Trophoblast cell (in vitro differentiated cells and primary cell): ENCODE measurements around the gene PSORS1C1.

Source experiments
- DNase-seq, 2 donors: peaks; one replicate each; pipeline ENCODE4 v3.0.0-alpha.2; 2016
- H2AFZ ChIP-seq: 2 replicates; pipeline ENCODE4 v1.6.1; 2013; ENCODE audit warnings: low read length, moderate library complexity, mild to moderate bottlenecking; ENCODE audit not compliant: insufficient read depth, poor library complexity
- H2AK5ac ChIP-seq: 2 replicates; pipeline ENCODE4 v1.6.1; 2013; ENCODE audit warnings: mild to moderate bottlenecking, low read length
- H2BK120ac ChIP-seq: 2 replicates; pipeline ENCODE4 v1.6.1; 2013; ENCODE audit warnings: low read length, mild to moderate bottlenecking, moderate library complexity; ENCODE audit not compliant: insufficient read depth, poor library complexity
- H2BK12ac ChIP-seq: 2 replicates; pipeline ENCODE4 v1.6.1; 2013; ENCODE audit warnings: mild to moderate bottlenecking, low read length, moderate library complexity
- H2BK5ac ChIP-seq: 2 replicates; pipeline ENCODE4 v1.6.1; 2013; ENCODE audit warnings: low read length, low read depth, moderate library complexity, mild to moderate bottlenecking; ENCODE audit not compliant: poor library complexity
- H3K14ac ChIP-seq: 2 replicates; pipeline ENCODE4 v1.6.1; 2013; ENCODE audit warnings: mild to moderate bottlenecking, low read length
- H3K18ac ChIP-seq: 2 replicates; pipeline ENCODE4 v1.6.1; 2013; ENCODE audit warnings: mild to moderate bottlenecking, low read length
- H3K23ac ChIP-seq: 2 replicates; pipeline ENCODE4 v1.6.1; 2013; ENCODE audit warnings: low read length
- H3K27ac ChIP-seq: 2 replicates; pipeline ENCODE4 v1.5.1; 2013; ENCODE audit warnings: low read depth, mild to moderate bottlenecking, inconsistent platforms, low read length, moderate library complexity
- H3K27me3 ChIP-seq: 2 replicates; pipeline ENCODE4 v1.6.1; 2013; ENCODE audit warnings: inconsistent platforms, mild to moderate bottlenecking, low read length, moderate library complexity; ENCODE audit not compliant: insufficient read depth
- H3K36me3 ChIP-seq, 2 experiments: 1 replicate in 1 of 2; 2 replicates in 1 of 2; pipeline ENCODE4 v1.6.1; 2013; ENCODE audit warnings: low read length in 2 of 2, mild to moderate bottlenecking in 2 of 2, moderate library complexity in 1 of 2; ENCODE audit not compliant: insufficient read depth in 2 of 2, control insufficient read depth in 1 of 2
- H3K4ac ChIP-seq: 2 replicates; pipeline ENCODE4 v1.6.1; 2013; ENCODE audit warnings: low read depth, mild to moderate bottlenecking, low read length, moderate library complexity
- H3K4me1 ChIP-seq, 2 experiments: 1 replicate in 1 of 2; 2 replicates in 1 of 2; pipeline ENCODE4 v1.6.1; 2013; ENCODE audit warnings: low read length in 2 of 2, mild to moderate bottlenecking in 2 of 2, moderate library complexity in 1 of 2; ENCODE audit not compliant: insufficient read depth in 2 of 2, control insufficient read depth in 1 of 2
- H3K4me2 ChIP-seq: 2 replicates; pipeline ENCODE4 v1.6.1; 2013; ENCODE audit warnings: inconsistent platforms, mild to moderate bottlenecking, low read length, moderate library complexity
- H3K4me3 ChIP-seq: 2 replicates; pipeline ENCODE4 v1.5.1; 2013; ENCODE audit warnings: mild to moderate bottlenecking, low read depth, low read length, inconsistent platforms
- H3K79me1 ChIP-seq: one replicate; pipeline ENCODE4 v1.6.1; 2013; ENCODE audit warnings: low read length
- H3K79me2 ChIP-seq: 2 replicates; pipeline ENCODE4 v1.6.1; 2013; ENCODE audit warnings: low read length, mild to moderate bottlenecking; ENCODE audit not compliant: control insufficient read depth, insufficient read depth, poor library complexity
- H3K9ac ChIP-seq: 2 replicates; pipeline ENCODE4 v1.6.1; 2013; ENCODE audit warnings: mild to moderate bottlenecking, low read length
- H3K9me3 ChIP-seq: 2 replicates; pipeline ENCODE4 v1.6.1; 2013; ENCODE audit warnings: low read depth, mild to moderate bottlenecking, control low read depth, inconsistent platforms, low read length; ENCODE audit not compliant: insufficient read depth
- H4K12ac ChIP-seq: 2 replicates; pipeline ENCODE4 v1.6.1; 2013; ENCODE audit warnings: low read depth, mild to moderate bottlenecking, low read length, moderate library complexity
- H4K8ac ChIP-seq: 2 replicates; pipeline ENCODE4 v1.6.1; 2013; ENCODE audit warnings: low read depth, mild to moderate bottlenecking, low read length, moderate library complexity
- H4K91ac ChIP-seq: one replicate; pipeline ENCODE4 v1.6.1; 2013; ENCODE audit warnings: low read depth, mild to moderate bottlenecking, low read length, moderate library complexity
- WGBS: extraction: QIAGEN DNeasy Blood & Tissue Kit; methylation state at CpG from one replicate; pipeline ENCODE4 v1.1.7; 2013; ENCODE audit warnings: missing lambda C conversion rate; ENCODE audit not compliant: insufficient read length, insufficient coverage; ENCODE audit errors: extremely low coverage; 5-methylcytosine and 5-hydroxymethylcytosine counted together

Gene PSORS1C1

GRCh38 chr6:31129130-31129529, 14.5 kb downstream of the PSORS1C1 start:
- Histone ChIP-seq H3K4me1 (peaks cover 0 to 2% of the 10 kb centered on the region in 2 experiments), H3K14ac (no peak overlapping the region), H3K27ac (no peak overlapping the region), H3K4ac (no peak overlapping the region), H3K79me1 (no peaks in the 10 kb centered on the region), H2AK5ac (no peak overlapping the region), H4K12ac (no peak overlapping the region), H3K23ac (no peak overlapping the region), H3K79me2 (no peaks in the 10 kb centered on the region), H2BK12ac (no peak overlapping the region), H3K36me3 (no peaks in the 10 kb centered on the region), H3K4me3 (no peak overlapping the region), H2AFZ (no peak overlapping the region), H3K9me3 (no peaks in the 10 kb centered on the region), H3K4me2 (no peak overlapping the region), H3K9ac (no peak overlapping the region), H3K18ac (no peak overlapping the region), H2BK120ac (no peak overlapping the region), H4K8ac (no peak overlapping the region), H2BK5ac (no peak overlapping the region), H4K91ac (no peak overlapping the region), H3K27me3 (no peaks in the 10 kb centered on the region)
- WGBS, result no CpG with 5 or more reads among the region's 4 CpGs
- no peak for DNase-seq

- Histone ChIP-seq H3K4me1 (no peaks in the 10 kb centered on the region), H2AK5ac (no peak overlapping the region), H3K79me1 (no peaks in the 10 kb centered on the region), H2BK12ac (no peak overlapping the region), H2BK5ac (no peak overlapping the region), H3K27me3 (no peaks in the 10 kb centered on the region), H3K9me3 (no peaks in the 10 kb centered on the region), H3K18ac (no peak overlapping the region), H3K4ac (no peak overlapping the region), H3K9ac (no peak overlapping the region), H4K8ac (no peak overlapping the region), H3K27ac (no peak overlapping the region), H2AFZ (no peak overlapping the region), H2BK120ac (no peak overlapping the region), H3K23ac (no peak overlapping the region), H3K4me2 (no peak overlapping the region), H3K4me3 (no peak overlapping the region), H3K79me2 (no peaks in the 10 kb centered on the region), H3K14ac (no peak overlapping the region), H3K36me3 (no peaks in the 10 kb centered on the region), H4K12ac (no peak overlapping the region), H4K91ac (no peak overlapping the region)
- no peak for DNase-seq
- no CpG with 5 or more reads among the region's 3 CpGs for WGBS
Observed at GRCh38 chr6:31130751-31131150, 16.2 kb downstream of the PSORS1C1 start.

- Histone ChIP-seq H3K4me1 (no peaks in the 10 kb centered on the region), H3K9ac (no peak overlapping the region), H3K18ac (no peak overlapping the region), H3K9me3 (no peaks in the 10 kb centered on the region), H3K79me2 (no peaks in the 10 kb centered on the region), H4K12ac (no peak overlapping the region), H4K8ac (no peak overlapping the region), H2BK5ac (no peak overlapping the region), H2BK12ac (no peak overlapping the region), H3K4me3 (no peak overlapping the region), H3K4ac (no peak overlapping the region), H4K91ac (no peak overlapping the region), H3K79me1 (no peaks in the 10 kb centered on the region), H3K14ac (no peak overlapping the region), H3K27ac (no peak overlapping the region), H2AFZ (no peak overlapping the region), H3K4me2 (no peak overlapping the region), H2AK5ac (no peak overlapping the region), H3K27me3 (no peaks in the 10 kb centered on the region), H3K23ac (no peak overlapping the region), H2BK120ac (no peak overlapping the region), H3K36me3 (no peaks in the 10 kb centered on the region)
- no CpG with 5 or more reads among the region's 3 CpGs for WGBS
- DNase-seq, result no peak
Observed at GRCh38 chr6:31131595-31131994, 17.0 kb downstream of the PSORS1C1 start.

GRCh38 chr6:31132806-31133205, 18.2 kb downstream of the PSORS1C1 start:
- no peak overlapping the region for H3K4me3 ChIP-seq
- no peak overlapping the region for H2BK12ac ChIP-seq
- H4K8ac ChIP-seq, result no peak overlapping the region
- no peaks in the 10 kb centered on the region for H3K27me3 ChIP-seq
- H3K79me1 ChIP-seq, result no peaks in the 10 kb centered on the region
- no peak overlapping the region for H3K9ac ChIP-seq
- H2BK120ac ChIP-seq, result no peak overlapping the region
- H2BK5ac ChIP-seq, result no peak overlapping the region
- H3K23ac ChIP-seq, result no peak overlapping the region
- H3K4ac ChIP-seq, result no peak overlapping the region
- no peak overlapping the region for H4K12ac ChIP-seq
- no peak overlapping the region for H3K4me2 ChIP-seq
- no CpG with 5 or more reads among the region's 6 CpGs for WGBS
- H3K27ac ChIP-seq, result no peak overlapping the region
- no peaks in the 10 kb centered on the region for H3K79me2 ChIP-seq
- H4K91ac ChIP-seq, result no peak overlapping the region
- H3K18ac ChIP-seq, result no peak overlapping the region
- no peak overlapping the region for H2AFZ ChIP-seq
- DNase-seq, result no peak
- no peaks in the 10 kb centered on the region for H3K4me1 ChIP-seq
- H3K9me3 ChIP-seq, result no peaks in the 10 kb centered on the region
- H3K14ac ChIP-seq, result no peak overlapping the region
- no peaks in the 10 kb centered on the region for H3K36me3 ChIP-seq
- H2AK5ac ChIP-seq, result no peak overlapping the region
